Measurements from ENCODE around the gene PEPD.
"Not testable (repeated sequence)": the region's sequence is repeated elsewhere in the genome, so short reads cannot be mapped to it uniquely, and the experiment has no call there.

PEPD gene

GRCh38 chr19:33496038-33496895 lies 25.3 kb downstream of the PEPD start:
- DNase-seq = no peak

DNA sequence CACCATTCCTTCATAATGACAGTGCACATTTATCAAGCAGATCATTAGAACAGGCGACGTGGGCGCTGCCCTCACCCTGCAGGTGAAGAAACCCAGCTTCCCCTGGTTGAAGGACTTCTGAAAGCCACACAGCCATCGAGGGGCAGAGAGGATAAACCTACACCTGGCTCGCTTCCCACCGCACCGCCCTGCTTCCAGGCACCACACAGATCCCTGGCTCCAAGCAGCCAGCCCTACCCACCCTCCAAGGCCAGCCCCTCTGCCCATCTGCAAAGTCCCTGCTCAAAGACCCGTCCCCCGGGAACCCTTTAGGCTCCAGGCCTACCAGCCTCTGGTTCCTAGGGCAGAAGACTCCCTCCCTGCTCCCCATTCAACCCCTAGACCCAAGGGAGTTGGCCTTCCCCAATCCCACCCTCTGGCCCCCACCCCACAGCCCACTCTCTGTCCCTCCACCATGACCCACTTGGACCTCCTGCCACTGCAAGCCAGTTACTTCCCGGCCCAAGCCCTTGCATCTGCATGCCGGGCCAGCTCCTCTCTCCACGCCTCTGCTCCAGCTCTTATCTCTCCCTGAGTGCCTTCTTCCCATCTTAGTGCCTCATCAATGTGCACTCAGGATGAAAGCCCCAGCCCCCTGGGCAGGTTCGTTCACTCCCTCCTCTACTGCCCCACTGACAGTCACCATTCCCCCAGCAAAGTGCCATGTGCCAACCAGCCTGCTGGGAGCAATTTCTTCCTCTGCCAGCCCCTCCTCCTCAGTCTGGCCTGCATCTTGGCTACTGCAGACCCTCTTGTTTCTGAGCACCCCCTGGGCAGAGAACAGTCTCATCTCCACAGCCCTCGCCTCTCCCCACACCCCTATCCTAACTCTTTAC lies 28.0 kb downstream of the PEPD start:
- DNase-seq = no peak

DNA sequence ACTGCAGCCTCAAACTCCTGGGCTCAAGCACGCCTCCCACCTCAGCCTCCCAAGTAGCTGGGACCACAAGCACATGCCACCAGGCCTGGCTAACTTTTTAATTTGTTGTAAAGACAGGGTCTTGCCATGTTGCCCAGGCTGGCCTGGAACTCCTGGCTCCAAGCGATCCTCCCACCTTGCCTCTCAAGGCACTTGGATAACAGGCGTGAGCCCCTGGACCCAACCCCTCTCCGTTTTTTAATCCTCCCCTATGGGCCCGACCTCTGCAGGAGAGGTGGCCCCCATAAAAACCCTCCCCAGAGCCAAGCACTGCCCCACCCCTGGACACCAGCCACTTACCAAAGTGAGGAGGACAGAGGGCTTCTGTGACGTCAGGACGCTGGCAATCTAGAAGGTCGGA lies 28.6 kb downstream of the PEPD start:
- no peak for DNase-seq

GRCh38 chr19:33492090-33492489 lies 29.5 kb downstream of the PEPD start:
- DNase-seq = no peak

DNA sequence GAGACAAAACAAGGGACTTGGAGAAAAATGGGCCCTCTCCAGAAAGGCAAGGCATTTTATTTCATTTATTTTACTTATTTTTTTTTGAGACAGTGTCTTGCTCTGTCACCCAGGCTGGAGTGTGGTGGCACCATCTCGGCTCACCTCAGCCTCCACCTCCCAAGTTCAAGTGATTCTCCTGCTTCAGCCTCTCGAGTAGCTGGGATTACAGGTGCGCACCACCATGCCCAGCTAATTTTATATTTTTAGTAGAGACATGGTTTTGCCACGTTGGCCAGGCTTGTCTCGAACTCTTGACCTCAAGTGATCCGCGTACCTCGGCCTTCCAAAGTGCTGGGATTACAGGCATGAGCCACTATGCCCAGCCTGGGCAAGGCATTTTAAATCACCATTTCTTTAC lies 31.0 kb downstream of the PEPD start:
- not testable (repeated sequence) for DNase-seq

DNA sequence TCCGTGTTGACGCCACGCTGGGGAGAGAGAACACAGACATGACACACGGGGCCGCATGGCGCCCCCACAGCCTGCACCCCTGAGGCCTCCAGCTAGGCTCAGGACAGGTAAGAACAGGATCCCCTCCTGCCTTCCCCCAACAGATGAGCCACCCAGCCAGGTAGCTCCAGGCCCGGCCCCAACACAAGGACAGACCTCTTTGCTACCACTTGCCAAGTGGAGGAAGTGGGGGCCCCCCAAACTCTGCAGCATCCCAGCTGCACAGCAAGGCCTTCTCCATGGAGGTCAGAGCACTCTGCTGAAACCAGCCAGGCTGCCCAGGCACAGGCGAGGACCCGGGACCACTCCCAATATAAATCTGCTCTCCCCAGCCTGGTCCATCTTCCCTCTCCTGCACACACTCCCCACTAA lies 31.5 kb downstream of the PEPD start:
- no peak for DNase-seq

- DNase-seq = no peak
These were observed 32.8 kb downstream of the PEPD start for GRCh38 chr19:33488826-33489225.

DNA sequence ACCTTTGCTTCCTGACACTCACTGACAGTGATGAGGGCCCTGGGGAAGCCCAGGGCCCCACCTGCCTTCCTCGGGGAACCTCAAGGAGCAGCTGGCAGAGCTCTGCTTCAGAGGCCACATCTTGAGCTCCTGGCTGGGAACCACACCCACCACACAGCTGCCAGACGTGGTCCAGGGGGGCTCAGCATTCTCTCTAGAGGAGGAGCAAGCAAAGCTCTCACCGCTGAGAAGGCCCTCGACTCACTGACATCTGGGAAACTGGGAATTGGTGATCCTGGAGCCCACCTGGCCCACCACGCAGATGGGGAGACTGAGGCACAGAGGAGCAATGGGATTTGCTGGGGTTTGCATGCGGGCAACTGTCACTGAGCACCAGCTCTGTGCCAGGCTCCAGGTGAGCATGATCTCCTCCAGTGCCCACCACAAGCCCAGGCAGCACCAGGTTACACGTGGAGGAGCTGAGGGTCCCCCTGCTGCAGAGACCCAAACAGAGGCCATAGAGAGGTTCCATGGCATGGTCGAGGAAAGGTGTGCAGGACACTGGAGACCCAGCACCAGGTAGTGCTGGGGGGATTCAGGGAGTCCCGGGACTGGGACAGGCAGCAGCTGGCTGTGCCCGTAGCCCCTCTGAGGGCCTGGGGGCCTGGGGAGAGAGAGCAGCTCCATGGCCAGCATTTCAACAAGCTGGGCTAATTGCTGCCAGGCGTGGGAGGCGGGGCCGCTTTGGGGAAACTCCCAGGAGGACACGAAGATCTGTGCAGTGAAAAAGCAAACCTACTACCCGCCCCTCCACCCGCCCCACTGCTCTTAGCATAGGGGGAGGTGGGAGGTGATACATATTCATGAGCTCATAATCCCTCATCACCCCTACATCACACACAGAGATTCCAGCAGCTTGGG lies 33.4 kb downstream of the PEPD start:
- DNase-seq = no peak

DNA sequence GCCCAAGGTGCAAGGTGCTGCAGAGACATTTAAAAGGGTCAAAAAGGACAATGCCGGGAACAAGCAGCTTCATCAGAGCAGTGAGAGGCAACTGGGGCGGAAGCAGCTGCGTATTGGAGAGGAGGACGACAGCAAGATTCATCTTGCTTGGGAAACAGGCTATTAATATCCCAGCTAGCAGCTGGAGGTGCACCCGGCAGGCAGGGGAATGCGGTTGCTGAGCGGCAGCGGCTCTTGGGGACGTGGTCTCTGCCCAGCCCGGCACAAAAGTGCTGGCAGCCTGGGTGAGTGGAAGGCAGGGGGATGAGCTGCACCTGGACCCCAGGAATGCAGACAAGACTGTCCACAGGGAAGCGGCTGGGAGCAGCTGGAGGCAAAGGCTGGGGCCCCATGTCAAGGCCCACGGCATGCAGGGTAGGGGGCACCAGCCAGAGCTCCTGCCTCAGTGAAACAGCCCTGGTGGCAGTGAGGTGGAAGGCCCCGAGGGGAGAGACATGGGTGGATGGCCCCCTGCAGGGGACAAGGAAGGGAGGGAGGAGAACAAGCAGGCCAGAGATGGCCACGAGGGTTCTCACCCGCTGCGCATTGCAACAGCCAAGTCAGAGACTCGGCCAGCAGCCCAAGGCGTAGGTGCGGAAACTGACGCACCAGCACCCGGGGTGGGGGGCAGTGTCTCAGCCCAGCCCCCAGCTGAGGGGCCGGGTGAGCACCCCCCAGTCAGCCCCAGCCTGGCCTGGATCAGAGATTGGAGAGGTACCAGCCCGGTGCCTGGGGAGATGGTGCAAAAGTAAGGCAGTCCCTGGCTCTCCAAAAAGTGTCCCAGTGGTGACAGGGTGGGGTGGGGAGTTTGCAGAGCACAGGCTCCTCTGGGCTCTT lies 34.4 kb downstream of the PEPD start:
- DNase-seq = no peak

DNA sequence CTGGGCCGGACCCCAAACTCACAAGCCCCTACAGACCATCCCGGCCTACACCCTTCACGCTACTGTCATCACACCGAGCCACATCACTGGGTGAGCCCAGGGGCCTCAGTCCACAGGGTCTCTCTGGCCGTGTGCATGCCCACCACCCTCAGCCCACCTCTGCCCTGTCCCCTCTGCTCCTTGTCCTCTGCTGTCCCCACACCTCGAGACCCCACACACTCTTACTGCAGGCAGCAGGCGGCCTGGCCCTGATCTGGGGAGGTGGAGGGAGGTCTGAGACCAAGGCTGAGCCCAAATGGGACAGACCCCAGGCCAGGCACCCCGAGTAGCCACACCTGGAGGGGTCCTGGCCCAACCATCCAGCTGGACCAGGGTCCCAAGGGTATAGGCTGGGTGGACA lies 35.2 kb downstream of the PEPD start:
- DNase-seq = no peak

- no peak for DNase-seq
These were observed 37.3 kb downstream of the PEPD start for GRCh38 chr19:33484226-33484774.

- DNase-seq = no peak
These were observed 39.1 kb downstream of the PEPD start for GRCh38 chr19:33482476-33482875.

- no peak for DNase-seq
These were observed 39.7 kb downstream of the PEPD start for GRCh38 chr19:33481863-33482262.

DNA sequence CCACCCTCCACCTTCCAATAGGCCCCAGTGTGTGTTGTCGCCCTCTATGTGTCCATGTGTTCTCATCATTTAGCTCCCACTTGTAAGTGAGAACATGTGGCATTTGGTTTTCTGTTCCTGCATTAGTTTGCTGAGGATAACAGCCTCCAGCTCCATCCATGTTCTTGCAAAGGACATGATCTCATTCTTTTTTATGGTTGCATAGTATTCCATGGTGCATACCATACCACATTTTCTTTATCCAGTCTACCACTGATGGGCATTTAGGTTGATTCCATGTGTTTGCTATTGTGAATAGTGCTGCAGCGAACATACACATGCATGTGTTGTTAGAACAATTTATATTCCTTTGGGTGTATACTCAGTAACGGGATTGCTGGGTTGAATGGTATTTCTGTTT lies 42.0 kb downstream of the PEPD start:
- not testable (repeated sequence) for DNase-seq

DNA sequence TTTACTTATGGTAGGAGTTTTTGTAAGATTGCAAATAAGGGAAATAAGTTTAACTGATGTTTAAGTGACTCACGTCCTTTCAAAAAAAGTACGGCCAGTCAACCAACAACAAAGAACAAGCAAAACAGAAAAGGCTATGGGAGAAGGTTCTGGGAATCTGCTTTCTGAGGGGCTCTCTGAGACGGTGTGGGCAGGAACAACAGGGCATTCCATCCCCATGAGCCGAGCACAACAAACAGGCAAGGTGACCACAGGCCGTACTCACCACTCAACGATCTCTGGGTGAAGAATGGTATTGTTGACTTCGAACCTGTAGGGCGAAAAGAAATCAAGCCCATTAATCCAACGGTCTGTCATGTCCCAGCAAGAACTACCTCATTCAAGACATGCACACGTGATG lies 43.8 kb downstream of the PEPD start:
- DNase-seq = no peak

- DNase-seq = no peak
These were observed 45.4 kb downstream of the PEPD start for GRCh38 chr19:33476151-33476707.

DNA sequence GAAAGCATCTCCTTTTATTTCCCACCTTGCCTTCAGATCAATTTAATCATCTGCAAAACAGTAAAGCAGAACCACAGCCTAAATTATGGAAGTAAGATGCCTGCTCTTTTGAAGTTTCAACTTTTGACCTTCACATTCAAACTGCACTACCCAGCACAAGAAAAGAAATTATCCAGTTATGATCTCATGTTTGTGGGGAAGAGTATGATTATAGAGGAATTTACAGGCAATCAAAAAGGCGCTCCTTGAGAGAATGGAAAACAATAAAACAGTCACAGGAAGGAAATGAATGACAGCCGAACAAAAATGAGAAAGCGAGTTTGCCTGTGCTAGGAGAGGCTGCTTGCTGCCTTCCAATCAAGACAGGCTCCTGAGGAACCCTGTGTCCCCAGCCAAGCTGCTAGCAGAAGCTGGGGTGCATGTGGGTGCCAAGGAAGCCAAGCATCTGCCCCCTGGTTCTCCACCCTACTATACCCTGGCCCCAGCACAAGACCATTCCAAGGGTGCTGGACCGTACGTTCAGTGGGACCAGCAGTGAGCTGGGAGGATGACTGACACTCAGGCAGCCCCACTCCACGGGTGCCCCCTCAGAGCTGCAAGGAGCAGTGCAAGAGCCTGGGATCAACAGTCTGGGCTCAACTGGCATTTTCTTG lies 47.8 kb downstream of the PEPD start:
- DNase-seq = no peak

DNA sequence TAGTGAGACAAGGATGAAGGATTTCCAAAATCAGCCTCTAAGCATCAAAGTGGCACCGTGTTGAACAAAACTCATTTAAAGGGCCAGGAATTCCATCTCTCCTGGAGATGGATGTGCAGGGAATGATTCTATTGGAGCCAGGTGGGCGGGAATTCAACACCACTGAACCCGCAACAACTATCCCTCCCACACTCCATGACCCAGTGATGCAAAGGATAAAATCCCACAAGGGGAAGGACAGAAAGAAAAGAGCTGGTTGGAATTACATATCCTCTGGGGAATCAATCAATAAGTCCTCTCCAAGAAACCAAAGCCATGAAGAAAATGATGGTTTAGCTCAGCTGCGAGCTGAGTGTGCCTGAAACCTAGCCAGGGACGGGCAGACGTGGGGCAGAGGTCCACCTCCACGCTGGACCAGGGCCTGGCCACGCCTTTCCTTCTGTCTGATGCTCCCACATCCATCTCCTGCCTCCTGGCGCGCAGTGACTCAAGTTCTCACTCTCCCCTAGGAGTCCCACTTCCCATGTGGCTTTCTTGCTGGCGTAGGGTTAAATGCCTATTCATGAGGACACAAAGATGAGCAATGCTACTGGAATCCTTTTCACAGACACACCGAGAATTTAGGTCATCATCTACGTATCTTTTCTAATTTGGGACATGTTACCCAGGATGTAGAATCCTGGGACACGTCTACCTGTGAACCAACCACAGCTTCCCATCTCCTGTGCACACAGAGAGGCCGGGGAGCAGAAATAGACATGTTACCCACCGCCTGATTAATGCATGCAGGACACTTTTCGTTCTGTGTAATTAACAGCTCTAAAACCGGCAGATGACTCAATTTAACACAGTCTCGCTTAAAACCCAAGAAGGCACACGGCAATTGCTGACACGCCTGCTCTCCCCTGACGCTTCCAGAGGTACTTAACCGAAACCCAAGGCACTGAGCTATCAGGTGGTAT lies 48.6 kb downstream of the PEPD start:
- no peak for DNase-seq

GRCh38 chr19:33472226-33472625 lies 49.4 kb downstream of the PEPD start:
- DNase-seq = no peak
